PFSK-1 (cell line): ENCODE data around the gene ODR4.

Experiments
- FOXP2 ChIP-seq: optimal IDR thresholded peaks from 2 replicates; pipeline ENCODE3; 2011; ENCODE audit warnings: borderline replicate concordance, control low read depth, inconsistent platforms; ENCODE audit not compliant: insufficient read depth; ENCODE audit errors: extremely low read length, extremely low read depth
- POLR2AphosphoS5 ChIP-seq: IDR thresholded peaks from 2 replicates; pipeline ENCODE4 v1.6.1; 2012; ENCODE audit warnings: low read depth, mild to moderate bottlenecking, control low read depth, low read length, moderate library complexity
- REST ChIP-seq, 2 experiments: IDR thresholded peaks; 2 replicates each; pipeline versions ENCODE4 v1.6.1 to v1.8.0; 2011 to 2012; ENCODE audit warnings: low read depth in 2 of 2, low read length in 2 of 2, control low read depth in 1 of 2, inconsistent platforms in 1 of 2, mild to moderate bottlenecking in 1 of 2, moderate library complexity in 1 of 2; ENCODE audit not compliant: insufficient read depth in 1 of 2
- SIN3A ChIP-seq: IDR thresholded peaks from 2 replicates; pipeline ENCODE4 v1.6.1; 2012; ENCODE audit warnings: mild to moderate bottlenecking, low read length, moderate library complexity, borderline replicate concordance; ENCODE audit not compliant: insufficient read depth
- TAF1 ChIP-seq: IDR thresholded peaks from 2 replicates; pipeline ENCODE4 v1.6.1; 2012; ENCODE audit warnings: low read length, control low read depth, borderline replicate concordance; ENCODE audit not compliant: insufficient read depth

GRCh38 chr1:186409091-186409490, 33.5 kb downstream of the ODR4 start:
- TF ChIP-seq POLR2AphosphoS5 (no peak), SIN3A (no peak), REST (IDR thresholded peaks at IDR 0.05; ENCODE audit: insufficient read depth in 1 of 2, low read depth in 2 of 2, low read length in 2 of 2) (no peak), TAF1 (no peak), FOXP2 (no peak)
